Endothelial cell of umbilical vein (primary cell): ENCODE measurements around the gene CNTLN. TPM values are rescaled to one million over a fixed set of nuclear protein-coding genes. Genes with fewer than 3 reads are reported as not detected.

ENCODE experiments used
- BruUV-seq: library from RNA; stranded (reverse); fragments of 400-500 nt; replicated peaks from 2 replicates; lab custom pipeline; 2021; lab: Mats Ljungman, UMichigan
- CTCF ChIA-PET: fragments of 300-600, 350-600 bp; sonication (Branson Sonifier 250); formaldehyde crosslinking; loops from one replicate; lab custom pipeline; 2021; ENCODE audit warnings: antibody characterized with exemption, inconsistent platforms; lab: Charles Lee
- POLR2A ChIA-PET: fragments of 300-600, 350-600 bp; sonication (Branson Sonifier 250); formaldehyde crosslinking; loops from one replicate; lab custom pipeline; 2021; ENCODE audit warnings: antibody characterized with exemption, inconsistent platforms; lab: Charles Lee
- DNase-seq: peaks from one replicate; pipeline ENCODE4 v3.0.0-alpha.2; 2011; ENCODE audit warnings: low read depth, low spot score
- FAIRE-seq: peaks from 2 replicates; lab custom pipeline; 2011; peaks lifted over from hg19 to GRCh38; lab: Jason Lieb, UNC
- H2AFZ ChIP-seq: 2 replicates; pipeline ENCODE4 v1.6.0; 2012; ENCODE audit warnings: low read depth, low read length, control low read depth, inconsistent platforms
- H3K27ac ChIP-seq: 2 replicates; pipeline ENCODE4 v1.5.1; 2011; ENCODE audit warnings: low read depth, mild to moderate bottlenecking, control low read depth, low read length, moderate library complexity; ENCODE audit not compliant: insufficient read depth
- H3K27me3 ChIP-seq, 2 experiments: 2 replicates each; pipeline versions ENCODE4 v1.6.0 to v1.6.1; 2011; ENCODE audit warnings: low read length in 2 of 2, mixed read lengths in 1 of 2; ENCODE audit not compliant: control insufficient read depth in 2 of 2, insufficient read depth in 2 of 2
- H3K36me3 ChIP-seq, 2 experiments: 2 replicates in 1 of 2; 3 replicates in 1 of 2; pipeline ENCODE4 v1.5.1; 2011; ENCODE audit warnings: low read length in 2 of 2, mild to moderate bottlenecking in 1 of 2, moderate library complexity in 1 of 2; ENCODE audit not compliant: control insufficient read depth in 2 of 2, insufficient read depth in 2 of 2; ENCODE audit errors: extremely low read depth in 1 of 2
- H3K4me1 ChIP-seq: 3 replicates; pipeline ENCODE4 v1.5.1; 2011; ENCODE audit warnings: mild to moderate bottlenecking, low read length; ENCODE audit not compliant: control insufficient read depth, insufficient read depth; ENCODE audit errors: extremely low read depth
- H3K4me2 ChIP-seq: 2 replicates; pipeline ENCODE4 v1.6.1; 2011; ENCODE audit warnings: low read length, control low read depth, mixed read lengths; ENCODE audit not compliant: insufficient read depth
- H3K4me3 ChIP-seq, 3 experiments: fragments of 200-600 bp in 1 of 3; sonication (generic), shearing (Covaris generic) in 1 of 3; replicated peaks in 1 of 3; 2 replicates each; pipeline ENCODE4 v1.5.1; 2011 to 2016; ENCODE audit warnings: control low read depth in 3 of 3, low read length in 3 of 3, mild to moderate bottlenecking in 2 of 3, inconsistent platforms in 1 of 3, low read depth in 1 of 3, moderate library complexity in 1 of 3; ENCODE audit not compliant: insufficient read depth in 1 of 3
- H3K79me2 ChIP-seq: 2 replicates; pipeline ENCODE4 v1.6.0; 2012; ENCODE audit warnings: low read length, inconsistent platforms; ENCODE audit not compliant: control insufficient read depth, insufficient read depth
- H3K9ac ChIP-seq: replicated peaks from 2 replicates; pipeline ENCODE3; 2011; ENCODE audit warnings: low read length, control low read depth; ENCODE audit not compliant: insufficient read depth; ENCODE audit errors: extremely low read depth
- H3K9me1 ChIP-seq: replicated peaks from 3 replicates; pipeline ENCODE4 v1.6.0; 2011; ENCODE audit warnings: mild to moderate bottlenecking, low read length; ENCODE audit not compliant: control insufficient read depth, insufficient read depth; ENCODE audit errors: extremely low read depth
- H3K9me3 ChIP-seq: replicated peaks from 2 replicates; pipeline ENCODE4 v1.5.1; 2012; ENCODE audit warnings: low read length, inconsistent platforms; ENCODE audit not compliant: control insufficient read depth, insufficient read depth
- H4K20me1 ChIP-seq: replicated peaks from 2 replicates; pipeline ENCODE3; 2011; ENCODE audit warnings: mild to moderate bottlenecking, low read length; ENCODE audit not compliant: control insufficient read depth, insufficient read depth; ENCODE audit errors: extremely low read depth
- CTCF ChIP-seq, 2 donors: IDR thresholded peaks; 1 replicate in 1 of 2; 2 replicates in 1 of 2; pipeline ENCODE4 v1.5.1; 2011; ENCODE audit warnings: low read length in 2 of 2, mild to moderate bottlenecking in 2 of 2, moderate library complexity in 2 of 2, control low read depth in 1 of 2, inconsistent platforms in 1 of 2, low read depth in 1 of 2; ENCODE audit not compliant: insufficient read depth in 1 of 2; ENCODE audit errors: extremely low read depth in 1 of 2
- EZH2 ChIP-seq: IDR thresholded peaks from 2 replicates; pipeline ENCODE4 v1.6.1; 2012; ENCODE audit warnings: borderline replicate concordance, low read depth, mild to moderate bottlenecking, moderate library complexity, low read length, inconsistent platforms; ENCODE audit not compliant: severe bottlenecking
- FOS ChIP-seq: IDR thresholded peaks from 2 replicates; pipeline ENCODE4 v1.6.1; 2011; ENCODE audit warnings: mild to moderate bottlenecking, low read length, moderate library complexity, borderline replicate concordance; ENCODE audit not compliant: insufficient read depth
- GATA2 ChIP-seq: IDR thresholded peaks from 2 replicates; pipeline ENCODE4 v1.7.0; 2011; ENCODE audit warnings: low read depth, mild to moderate bottlenecking, moderate library complexity, mixed read lengths, low read length; ENCODE audit not compliant: insufficient read length, insufficient read depth
- JUN ChIP-seq: IDR thresholded peaks from 2 replicates; pipeline ENCODE4 v1.6.1; 2011; ENCODE audit warnings: borderline replicate concordance, low read depth; ENCODE audit not compliant: insufficient read length, insufficient read depth
- MYC ChIP-seq: IDR thresholded peaks from one replicate; pipeline ENCODE4 v1.6.1; 2011; ENCODE audit warnings: mild to moderate bottlenecking, low read depth, low read length
- POLR2A ChIP-seq: IDR thresholded peaks from 2 replicates; pipeline ENCODE4 v1.6.1; 2012; ENCODE audit warnings: low read depth, mild to moderate bottlenecking, control low read depth, low read length
- POLR2AphosphoS5 ChIP-seq: IDR thresholded peaks from 2 replicates; pipeline ENCODE4 v1.6.1; 2012; ENCODE audit warnings: low read depth, mild to moderate bottlenecking, control low read depth, low read length, moderate library complexity; ENCODE audit not compliant: insufficient read depth
- dilution Hi-C: fragments of 300-500 bp; cut with MboI; formaldehyde crosslinking; loops from one replicate; pipeline ENCODE4 v1.15.0; 2019; ENCODE audit warnings: low sequenced_read_pairs; ENCODE audit not compliant: extremely low pct_ligation_motif_present
- intact Hi-C: fragments of 100-400 bp; cut with micrococcal nuclease; formaldehyde crosslinking; loops from one replicate; pipeline ENCODE4 v1.10.0; 2022
- polyA plus RNA-seq, 4 experiments: library from polyadenylated mRNA; depleted of rRNA in 3 of 4; stranded (reverse) in 3 of 4; unstranded in 1 of 4; fragments of >200 nt; gene quantifications; 2 replicates each; pipeline versions ENCODE4 v1.2.1 to v1.2.3, GENCODE V29; 2011 to 2012; ENCODE audit warnings: missing spikeins in 1 of 4
- total RNA-seq: library from RNA; stranded (reverse); gene quantifications from 2 replicates; pipeline ENCODE4 v1.2.3, GENCODE V29; 2021
- TF ChIP-seq, protein P1 (sequence below): IDR thresholded peaks from 2 replicates; pipeline ENCODE4 v1.6.1; 2011; ENCODE audit not compliant: insufficient read depth, insufficient read length

CNTLN gene
- total and polyA plus RNA-seq, 2 donors (not counting 3 experiments of a cell fraction or from before 2014, with no cell fraction given) = 3.5 to 15.8 TPM

- H3K27ac ChIP-seq = no peak overlapping the region
- H4K20me1 ChIP-seq = no peaks in the 10 kb centered on the region
- H3K9me1 ChIP-seq = no peaks in the 10 kb centered on the region
- H3K9me3 ChIP-seq = no peaks in the 10 kb centered on the region
- no TSS peak for BruUV-seq
- H3K36me3 ChIP-seq = no peaks in the 10 kb centered on the region
- POLR2A ChIA-PET = no interaction called here
- no peak overlapping the region for H3K4me3 ChIP-seq
- H3K79me2 ChIP-seq = no peaks in the 10 kb centered on the region
- no peaks in the 10 kb centered on the region for H3K4me1 ChIP-seq
- H3K4me2 ChIP-seq = no peak overlapping the region
- DNase-seq (no peak), FAIRE-seq (no peak)
- no peaks in the 10 kb centered on the region for H3K27me3 ChIP-seq
- no peak overlapping the region for H3K9ac ChIP-seq
- TF ChIP-seq MYC = no peak
- TF ChIP-seq JUN = no peak
- TF ChIP-seq POLR2A = no peak
- no peak for TF ChIP-seq FOS
- TF ChIP-seq CTCF (IDR thresholded peaks at IDR 0.05; ENCODE audit: extremely low read depth in 1 of 2, insufficient read depth in 1 of 2, low read depth in 1 of 2, low read length in 2 of 2) = no peak
- no peak for TF ChIP-seq POLR2AphosphoS5
- TF ChIP-seq GATA2 = no peak
- TF ChIP-seq, protein P1, sequence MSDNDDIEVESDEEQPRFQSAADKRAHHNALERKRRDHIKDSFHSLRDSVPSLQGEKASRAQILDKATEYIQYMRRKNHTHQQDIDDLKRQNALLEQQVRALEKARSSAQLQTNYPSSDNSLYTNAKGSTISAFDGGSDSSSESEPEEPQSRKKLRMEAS = no peak
- no peak for TF ChIP-seq EZH2
- intact Hi-C loops (no loop called here), dilution Hi-C loops (no loop called here)
- H2AFZ ChIP-seq = no peak overlapping the region
- CTCF ChIA-PET = no interaction called here
Measured at GRCh38 chr9:17509701-17510100, 374.9 kb downstream of the CNTLN start.
